Urothelium cell line (cell line): ENCODE results near the gene B3GNT8.
"Not testable (repeated sequence)": the region's sequence is repeated elsewhere in the genome, so short reads cannot be mapped to it uniquely, and the experiment has no call there.

Source experiments
- DNase-seq: peaks from one replicate; pipeline ENCODE4 v3.0.0; 2011; ENCODE audit warnings: low spot score, mixed read lengths
- FAIRE-seq: peaks from 2 replicates; lab custom pipeline; 2011; peaks lifted over from hg19 to GRCh38; lab: Jason Lieb, UNC

The B3GNT8 gene

DNA sequence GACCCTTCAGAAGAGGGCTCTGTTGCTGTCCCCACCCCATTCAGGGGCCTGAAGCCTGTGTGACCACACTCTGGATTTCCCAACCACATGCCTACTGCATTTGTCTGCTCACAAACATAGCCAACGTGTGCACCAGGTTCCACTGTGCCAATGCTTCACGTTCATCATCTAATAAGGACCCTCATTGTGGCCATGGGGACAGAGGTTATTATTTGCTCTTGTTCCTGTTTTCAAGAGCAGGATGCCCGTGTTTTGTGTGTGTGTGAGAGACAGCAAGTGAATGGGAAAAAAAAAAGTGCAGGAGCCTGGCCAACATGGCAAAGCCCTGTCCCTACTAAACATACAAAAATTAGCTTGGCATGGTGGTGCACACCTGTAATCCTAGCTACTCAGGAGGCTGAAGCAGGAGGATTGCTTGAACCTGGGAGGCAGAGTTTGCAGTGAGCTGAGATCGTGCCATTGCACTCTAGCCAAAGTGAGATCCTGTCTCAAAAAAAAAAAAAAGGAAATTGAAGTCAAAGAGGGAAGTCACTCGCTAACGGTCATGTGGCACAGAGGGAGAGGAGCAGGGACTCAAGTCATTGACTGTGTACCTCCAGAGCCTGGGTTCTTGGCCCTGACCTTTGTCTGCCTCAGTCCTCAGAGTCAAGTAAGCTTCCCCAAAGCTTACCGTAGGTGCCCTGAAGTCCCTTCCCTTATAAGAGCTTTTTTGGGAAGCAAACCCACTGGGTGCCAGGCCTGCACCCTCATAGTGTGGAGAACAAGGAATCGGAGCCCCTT is 6.9 kb downstream of the B3GNT8 start:
- DNase-seq = no peak
- no peak for FAIRE-seq

- FAIRE-seq = no peak
These were observed 10.9 kb downstream of the B3GNT8 start for GRCh38 chr19:41416194-41416674.

GRCh38 chr19:41415154-41415571 is 12.0 kb downstream of the B3GNT8 start:
- FAIRE-seq (no peak), DNase-seq (no peak)

More at GRCh38 chr19:41416194-41416674, 10.9 kb downstream of the B3GNT8 start:
- DNase-seq = no peak

DNA sequence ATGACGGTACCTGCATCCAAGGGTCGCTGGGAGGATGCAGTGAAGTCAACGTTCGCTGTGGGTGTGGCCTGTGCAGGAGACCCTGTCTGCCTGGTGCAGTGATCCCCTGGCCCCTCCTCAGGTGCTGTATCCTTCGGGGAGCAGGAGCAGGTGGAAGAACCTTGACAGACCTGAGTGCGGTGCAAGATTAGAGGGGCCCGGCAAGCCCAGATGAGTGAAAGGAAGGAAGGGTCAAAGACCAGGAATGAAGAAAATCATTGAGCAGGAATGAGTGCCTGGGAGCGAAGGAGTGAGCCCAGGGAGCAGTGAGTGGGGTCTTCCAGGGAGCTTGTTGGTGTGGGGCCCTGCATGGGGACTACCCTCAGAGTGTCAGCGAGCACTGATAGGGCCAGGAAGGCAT is 12.7 kb downstream of the B3GNT8 start:
- FAIRE-seq (no peak), DNase-seq (no peak)

GRCh38 chr19:41413947-41414346 is 13.2 kb downstream of the B3GNT8 start:
- DNase-seq (no peak), FAIRE-seq (no peak)

GRCh38 chr19:41412953-41413352 is 14.2 kb downstream of the B3GNT8 start:
- DNase-seq (no peak), FAIRE-seq (no peak)

DNA sequence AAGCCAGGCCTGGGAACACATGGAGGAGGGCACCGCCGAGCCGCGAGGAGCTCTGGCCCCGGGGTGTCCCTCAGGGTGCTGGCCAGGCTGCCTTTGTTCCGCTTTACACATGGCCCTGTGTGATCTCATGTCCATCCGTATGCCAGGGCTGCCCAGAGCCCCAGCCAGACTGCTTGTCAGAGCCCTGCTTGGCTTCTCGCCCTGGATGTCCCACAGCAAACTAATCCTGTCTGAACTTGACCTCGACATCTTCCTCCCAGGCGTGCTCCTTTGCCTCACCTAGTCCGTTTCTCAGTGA is 15.3 kb downstream of the B3GNT8 start:
- DNase-seq = no peak
- no peak for FAIRE-seq

GRCh38 chr19:41411100-41411967 is 15.8 kb downstream of the B3GNT8 start:
- no peak for FAIRE-seq
- no peak for DNase-seq

GRCh38 chr19:41410336-41411054 is 16.7 kb downstream of the B3GNT8 start:
- no peak for FAIRE-seq
- no peak for DNase-seq

DNA sequence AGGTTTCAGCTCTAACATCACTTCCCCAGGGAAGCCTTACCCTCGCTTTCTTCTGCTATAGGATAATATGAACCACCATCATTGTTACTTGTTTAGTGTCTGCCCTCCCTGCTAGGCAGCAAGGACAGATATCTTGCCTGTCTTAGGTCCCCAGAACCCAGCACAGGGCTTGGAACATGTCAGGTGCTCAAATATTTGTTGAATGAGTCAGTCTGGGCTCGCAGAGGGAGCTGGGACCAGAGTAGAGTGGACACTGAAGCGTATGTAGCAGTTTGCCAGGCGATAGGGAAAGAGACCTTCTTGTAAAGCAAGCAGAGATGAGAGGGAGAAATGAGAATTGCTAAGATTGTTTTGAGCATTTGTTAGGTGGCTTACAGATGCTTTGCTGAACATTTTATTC is 17.9 kb downstream of the B3GNT8 start:
- FAIRE-seq (no peak), DNase-seq (peak; percentile 86)

DNA sequence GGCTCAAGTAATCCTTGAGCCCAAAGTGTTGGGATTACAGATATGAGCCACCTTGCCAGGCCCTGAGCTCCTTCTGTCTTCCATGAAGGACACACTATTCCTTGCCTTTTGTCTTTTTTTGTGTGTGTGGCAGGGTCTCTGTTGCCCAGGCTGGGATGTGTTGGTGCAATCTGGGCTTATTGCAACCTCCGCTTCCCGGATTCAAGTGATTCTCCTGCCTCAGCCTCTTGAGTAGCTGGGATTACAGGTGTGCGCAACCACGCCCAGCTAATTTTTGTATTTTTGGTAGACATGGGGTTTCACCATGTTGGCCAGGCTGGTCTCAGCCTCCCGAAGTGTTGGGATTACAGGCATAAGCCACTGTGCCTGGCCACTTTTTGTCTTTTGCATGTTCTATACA is 18.3 kb downstream of the B3GNT8 start:
- FAIRE-seq, DNase-seq: not testable (repeated sequence)

DNA sequence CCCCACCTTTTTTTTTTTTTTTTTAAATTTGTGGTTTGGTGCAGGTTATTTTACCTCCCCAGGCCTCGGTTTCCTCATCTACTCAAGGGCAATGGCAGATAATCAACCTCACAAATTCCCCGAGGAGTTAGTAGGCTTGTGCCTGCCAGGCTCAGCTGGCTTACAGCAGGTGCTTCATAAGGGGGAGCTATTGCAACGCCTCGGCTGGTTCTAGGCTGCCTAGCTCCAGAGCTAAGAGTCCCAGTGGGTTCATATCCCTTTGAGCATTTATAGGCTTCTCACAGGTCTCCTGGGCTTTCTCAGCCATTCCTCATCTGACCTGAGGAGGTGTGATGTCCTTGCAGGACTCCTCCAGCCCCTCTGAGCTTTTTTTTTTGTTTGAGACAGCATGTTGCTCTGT is 18.9 kb downstream of the B3GNT8 start:
- DNase-seq = no peak
- no peak for FAIRE-seq

DNA sequence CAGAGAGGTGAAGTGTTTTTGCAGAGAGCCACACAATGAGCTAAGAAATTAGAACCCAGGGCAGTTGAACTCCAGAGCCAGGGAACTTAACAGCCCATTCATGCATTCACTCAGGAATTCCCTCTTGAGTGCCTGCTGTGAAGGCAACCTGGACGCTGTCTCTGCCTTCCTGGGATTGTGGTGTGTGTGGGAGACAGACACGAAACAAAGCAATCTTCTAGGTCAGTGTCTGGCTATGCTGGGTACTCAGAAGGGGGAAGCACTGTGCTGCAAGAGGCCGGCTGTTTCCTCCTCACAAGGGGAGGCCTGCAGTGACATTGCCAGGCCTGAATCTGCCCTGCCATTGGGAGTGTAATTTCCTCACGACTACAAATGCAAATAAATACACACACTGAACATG is 19.9 kb downstream of the B3GNT8 start:
- no peak for FAIRE-seq
- no peak for DNase-seq

- FAIRE-seq (no peak), DNase-seq (no peak)
These were observed 21.4 kb downstream of the B3GNT8 start for GRCh38 chr19:41405776-41406175.

DNA sequence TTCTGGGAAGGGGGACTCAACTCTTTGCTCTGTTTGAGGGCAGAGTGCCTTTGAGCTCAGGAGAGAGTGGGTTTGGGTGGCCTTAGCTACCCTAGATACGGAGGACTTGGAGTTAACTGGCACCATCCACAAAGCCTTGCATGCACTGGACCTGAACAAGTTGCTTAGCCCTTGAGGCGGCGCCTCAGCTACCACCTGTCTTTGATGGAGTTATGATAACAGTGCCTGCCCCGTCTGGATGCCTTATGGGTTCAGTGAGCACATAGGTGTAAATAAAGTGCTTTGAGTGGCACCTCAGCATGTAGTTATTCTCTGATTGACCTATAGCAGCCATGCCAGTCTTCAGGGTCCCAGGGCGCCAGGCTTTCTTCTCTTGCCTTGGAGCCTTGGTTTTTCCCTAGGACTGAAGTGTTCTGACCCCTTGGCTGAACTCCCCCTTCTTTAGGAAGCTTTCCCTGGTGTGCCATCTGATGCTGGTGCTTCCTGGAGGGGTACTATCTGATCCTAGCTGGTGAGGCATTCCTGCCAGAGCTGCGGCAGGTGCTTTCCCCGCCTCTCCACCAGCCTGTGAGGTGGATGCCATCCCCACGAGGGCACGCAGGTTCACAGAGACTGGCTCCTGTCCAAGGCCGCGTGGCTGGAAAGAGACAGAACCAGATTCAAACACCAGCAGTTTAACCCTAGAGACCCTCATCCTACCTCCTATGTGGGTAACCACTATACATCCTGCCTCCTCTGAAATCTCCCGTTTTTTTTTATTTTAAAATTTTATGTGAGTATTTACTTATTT is 23.8 kb downstream of the B3GNT8 start:
- FAIRE-seq = no peak
- no peak for DNase-seq

- FAIRE-seq = no peak
- DNase-seq = no peak
These were observed 25.2 kb downstream of the B3GNT8 start for GRCh38 chr19:41402010-41402409.

DNA sequence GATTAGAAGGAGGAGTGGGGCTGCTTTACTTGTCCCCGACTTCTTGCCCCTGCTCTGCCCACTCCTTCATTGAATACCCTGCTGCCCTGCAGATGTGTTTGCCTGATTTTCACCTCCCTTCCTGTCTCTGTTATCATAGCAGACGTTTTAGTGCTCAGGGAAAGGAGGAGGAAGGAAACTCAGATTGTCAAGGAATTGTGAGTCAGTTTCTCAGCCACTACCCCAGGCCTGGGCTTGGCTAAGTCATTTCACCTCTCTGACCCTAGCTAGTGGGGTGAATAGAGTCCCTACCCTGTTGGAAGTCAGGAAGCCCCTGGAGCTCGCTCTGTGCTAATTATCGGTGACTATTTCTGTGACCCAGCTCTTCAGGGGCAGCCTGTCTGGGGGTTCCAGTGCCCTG is 25.7 kb downstream of the B3GNT8 start:
- FAIRE-seq (no peak), DNase-seq (no peak)

DNA sequence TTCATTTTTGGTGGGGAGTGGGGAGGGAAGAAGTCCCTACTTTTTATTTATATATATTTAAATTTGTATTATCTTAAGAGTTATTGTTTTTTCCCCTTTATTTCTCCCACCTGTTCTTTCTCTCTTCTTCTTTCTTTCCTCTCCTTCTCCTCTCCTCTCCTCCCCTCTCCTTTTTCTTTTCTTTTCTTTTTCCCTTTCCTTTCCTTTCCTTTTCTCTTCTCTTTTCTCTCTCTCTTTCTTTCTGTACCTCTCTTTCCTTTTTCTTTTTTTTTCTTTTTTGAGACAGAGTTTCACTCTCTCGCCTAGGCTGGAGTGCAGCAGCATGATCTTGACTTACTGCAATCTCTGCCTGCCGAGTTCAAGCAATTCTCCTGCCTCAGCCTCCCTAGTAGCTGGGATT is 27.6 kb downstream of the B3GNT8 start:
- FAIRE-seq = no peak

GRCh38 chr19:41399091-41399490 is 28.1 kb downstream of the B3GNT8 start:
- FAIRE-seq (no peak), DNase-seq (no peak)

More for the DNA sequence above, 27.6 kb downstream of the B3GNT8 start:
- DNase-seq = no peak

- no peak for FAIRE-seq
- no peak for DNase-seq
These were observed 28.6 kb downstream of the B3GNT8 start for GRCh38 chr19:41398598-41398997.

- DNase-seq = no peak
- no peak for FAIRE-seq
These were observed 29.1 kb downstream of the B3GNT8 start for GRCh38 chr19:41398050-41398418.
